Stimulated activated CD8-positive, alpha-beta memory T cell treated with anti-CD3 and anti-CD28 coated beads, Interleukin-2, amount 100 ng/mL, for 48 hours (primary cell): ENCODE data around the gene TRIO.

Experiments used
- DNase-seq, 2 donors: peaks; one replicate each; pipeline ENCODE4 v3.0.0-alpha.2; 2020; ENCODE audit warnings: low read depth in 2 of 2

The TRIO gene

GRCh38 chr5:14147210-14147609 lies 4.1 kb downstream of the TRIO start:
- no peak for DNase-seq

GRCh38 chr5:14148483-14148882 lies 5.3 kb downstream of the TRIO start:
- no peak for DNase-seq

DNA sequence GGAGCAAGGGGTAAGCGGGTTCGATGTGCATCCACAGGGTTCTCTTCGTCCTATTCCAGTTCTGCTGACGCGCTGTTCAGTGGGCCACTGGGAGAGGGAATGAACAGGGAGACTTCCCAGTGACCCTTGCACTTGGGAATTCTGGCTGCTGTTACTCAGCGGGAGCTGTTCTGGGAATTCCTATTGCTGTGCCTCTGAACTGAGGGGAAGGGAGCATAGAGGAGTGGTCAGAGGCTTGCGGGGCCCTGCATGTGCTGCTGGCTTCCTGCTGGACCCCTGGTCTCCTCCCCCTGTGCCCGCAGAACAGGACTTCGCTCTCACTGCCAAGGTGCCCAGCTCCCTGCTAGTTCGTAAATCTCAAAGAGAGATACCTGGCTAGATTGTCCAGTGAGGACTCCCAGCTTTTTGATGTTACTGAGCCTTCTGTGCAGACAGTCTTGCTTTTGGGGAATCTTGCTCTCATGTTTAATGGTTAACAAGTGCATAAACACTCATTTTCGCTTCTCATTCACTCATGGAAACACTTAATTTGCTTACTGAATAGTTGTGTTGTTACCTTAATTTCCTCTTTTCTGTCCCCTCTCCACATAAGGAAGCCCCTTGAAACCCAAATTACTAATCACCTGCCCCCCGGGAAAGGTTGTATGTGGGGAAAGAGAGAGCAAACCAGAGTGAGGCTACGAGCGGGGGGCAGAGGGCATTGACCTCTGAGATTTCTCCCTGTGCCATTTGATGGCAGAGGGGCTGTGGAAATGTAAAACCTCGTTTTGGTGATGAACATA lies 5.9 kb downstream of the TRIO start:
- DNase-seq: no peak

DNA sequence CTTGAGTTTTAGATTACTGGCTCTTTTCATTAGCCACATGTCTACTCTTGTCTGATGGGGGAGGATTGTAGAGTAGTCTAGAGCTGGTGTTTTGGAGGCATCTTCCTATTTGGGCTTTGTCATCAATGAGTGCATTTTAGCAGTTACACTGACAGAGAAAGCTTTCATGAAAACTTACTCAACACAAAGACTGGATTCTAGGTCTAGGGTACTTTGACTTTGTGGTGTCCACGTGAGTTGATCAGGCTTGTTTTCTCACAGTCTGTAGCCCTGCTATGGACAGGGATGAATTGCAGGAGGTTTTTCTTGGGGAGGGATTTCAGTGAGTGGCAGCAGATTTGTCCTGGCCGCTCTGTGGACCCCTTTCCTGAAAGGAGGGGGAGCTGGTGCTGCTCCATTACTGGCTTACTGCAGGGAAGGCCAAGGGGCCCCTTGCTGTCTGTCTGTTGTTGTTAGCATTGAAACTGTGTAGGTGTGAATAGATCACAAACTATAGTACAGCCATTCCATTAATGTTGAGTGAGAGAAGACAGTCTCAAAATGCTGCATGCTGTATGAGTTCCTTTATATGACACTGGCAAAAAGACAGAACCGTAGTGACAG lies 6.6 kb downstream of the TRIO start:
- no peak for DNase-seq

- no peak for DNase-seq
These were observed 8.3 kb downstream of the TRIO start for GRCh38 chr5:14151416-14151815.

- DNase-seq: no peak
These were observed 10.1 kb downstream of the TRIO start for GRCh38 chr5:14153071-14153864.

GRCh38 chr5:14153932-14154731 lies 11.0 kb downstream of the TRIO start:
- no peak for DNase-seq

DNA sequence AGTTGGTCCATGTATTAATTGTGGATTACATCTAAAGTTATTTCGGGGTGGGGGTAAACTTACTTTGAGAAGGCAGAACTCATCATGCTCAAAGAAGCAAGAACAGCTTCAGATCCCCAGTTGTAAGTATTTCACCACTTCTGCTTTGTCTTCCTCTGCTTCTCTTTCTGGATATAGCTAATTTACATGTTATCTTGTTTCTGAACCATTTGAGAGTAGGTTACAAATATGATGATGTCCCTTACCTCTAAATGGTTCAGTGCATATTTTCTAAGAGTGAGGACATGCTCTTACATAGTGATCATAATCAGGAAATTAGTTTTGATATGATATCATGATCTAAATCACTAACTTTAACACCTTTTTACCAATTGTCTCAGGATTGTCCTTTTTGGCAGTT lies 11.9 kb downstream of the TRIO start:
- no peak for DNase-seq

GRCh38 chr5:14155739-14156138 lies 12.6 kb downstream of the TRIO start:
- no peak for DNase-seq

DNA sequence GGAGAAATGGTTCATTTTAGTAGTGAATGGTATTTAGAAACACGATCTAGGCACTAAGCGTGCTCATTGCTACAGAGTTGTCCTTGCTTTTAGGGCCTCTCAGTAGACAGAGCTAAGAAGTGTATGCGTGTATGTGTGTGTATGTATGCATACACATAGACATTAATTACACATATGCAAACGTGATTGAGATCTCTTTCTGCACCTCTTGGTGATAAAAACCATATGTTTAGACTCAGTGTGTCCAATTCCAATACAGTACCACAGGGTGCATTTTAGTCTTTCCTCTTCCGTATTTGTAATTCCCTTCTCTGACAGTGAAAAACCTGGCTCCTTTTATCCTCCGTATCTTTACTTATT lies 13.1 kb downstream of the TRIO start:
- no peak for DNase-seq

- no peak for DNase-seq
These were observed 13.7 kb downstream of the TRIO start for GRCh38 chr5:14156650-14157492.

GRCh38 chr5:14157493-14157782 lies 14.3 kb downstream of the TRIO start:
- no peak for DNase-seq

DNA sequence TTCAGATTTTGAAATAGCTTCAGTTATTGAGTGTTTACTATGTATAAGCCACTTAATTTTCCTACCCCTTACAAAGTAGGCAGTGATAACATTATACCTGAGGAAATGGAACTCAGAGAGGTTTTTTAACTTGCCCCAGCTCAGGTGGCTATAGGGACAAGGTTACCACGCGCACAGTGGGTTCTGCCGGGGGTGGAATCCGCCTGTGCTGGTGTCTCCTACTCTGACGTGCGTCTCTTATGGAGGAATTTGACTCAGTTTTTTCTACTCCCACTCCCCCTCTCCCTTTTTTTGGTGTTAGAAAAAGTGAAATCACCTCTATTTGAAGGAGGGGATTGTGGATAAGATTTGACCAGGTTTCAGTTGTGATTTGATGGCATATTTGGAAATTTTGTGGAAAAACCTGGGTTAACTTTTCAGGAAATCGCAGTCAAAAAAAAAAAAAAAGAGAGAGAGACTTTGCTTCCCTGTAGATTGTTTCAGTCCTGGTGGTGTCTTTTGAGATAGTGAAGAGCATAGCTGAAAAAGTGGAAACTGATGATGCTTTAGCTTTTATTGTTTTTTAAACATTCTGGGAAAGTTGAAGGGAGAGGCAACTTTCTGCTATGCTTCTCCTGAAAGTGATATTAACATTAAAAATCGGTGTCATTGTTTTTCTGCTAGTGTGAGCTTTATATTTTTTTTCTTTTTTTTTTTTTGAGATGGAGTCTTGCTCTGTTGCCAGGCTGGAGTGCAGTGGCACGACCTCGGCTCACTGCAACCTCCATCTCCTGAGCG lies 15.9 kb downstream of the TRIO start:
- DNase-seq: no peak

- no peak for DNase-seq
These were observed 18.8 kb downstream of the TRIO start for GRCh38 chr5:14161825-14162556.

DNA sequence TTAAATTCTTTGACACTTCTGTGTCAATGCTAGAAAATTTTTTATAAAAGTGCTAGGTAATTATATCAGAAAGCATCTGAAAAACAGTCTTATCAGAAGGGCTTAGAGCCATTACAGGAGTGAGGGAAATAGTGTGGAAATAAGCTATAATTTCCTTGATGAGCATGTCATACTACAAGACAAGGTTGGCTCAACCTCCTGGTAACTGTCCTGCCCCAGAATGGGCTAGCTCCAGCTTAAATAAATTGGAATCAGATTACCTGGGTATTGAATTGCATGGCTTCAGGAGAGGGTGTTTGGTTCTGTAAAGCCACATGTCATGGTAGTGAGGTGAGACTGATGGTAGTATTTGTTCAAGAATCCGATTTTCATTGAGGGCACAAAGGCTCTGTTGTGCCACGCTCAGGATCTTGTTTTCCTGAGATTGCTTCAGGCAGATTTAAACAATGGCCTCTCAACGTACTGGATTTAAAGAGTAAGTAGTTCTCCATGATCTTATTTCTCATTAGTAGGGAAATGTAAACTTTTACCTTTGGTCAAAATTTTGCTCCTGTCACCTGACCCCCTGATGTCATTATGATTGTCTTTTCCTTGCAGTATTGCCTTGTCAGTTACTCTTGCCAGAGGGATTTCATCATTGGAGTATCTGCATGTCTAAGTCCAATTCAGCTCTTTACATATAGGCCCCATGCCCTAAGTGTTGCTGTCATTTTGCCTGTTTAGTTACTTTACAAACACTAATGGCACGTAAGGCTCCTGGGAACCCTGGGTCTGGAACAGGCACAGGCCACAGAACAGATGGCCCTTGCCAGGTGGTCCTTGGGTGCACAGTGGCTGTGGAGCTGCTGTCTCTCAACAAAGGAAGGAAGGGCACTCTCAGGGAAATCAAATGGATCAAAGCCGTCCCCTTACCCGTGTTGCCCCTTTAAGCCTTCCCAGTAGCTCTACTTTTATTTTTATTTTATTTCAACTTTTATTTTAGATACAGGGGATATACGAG lies 21.3 kb downstream of the TRIO start:
- no peak for DNase-seq

- DNase-seq: no peak
These were observed 22.4 kb downstream of the TRIO start for GRCh38 chr5:14165375-14166106.

DNA sequence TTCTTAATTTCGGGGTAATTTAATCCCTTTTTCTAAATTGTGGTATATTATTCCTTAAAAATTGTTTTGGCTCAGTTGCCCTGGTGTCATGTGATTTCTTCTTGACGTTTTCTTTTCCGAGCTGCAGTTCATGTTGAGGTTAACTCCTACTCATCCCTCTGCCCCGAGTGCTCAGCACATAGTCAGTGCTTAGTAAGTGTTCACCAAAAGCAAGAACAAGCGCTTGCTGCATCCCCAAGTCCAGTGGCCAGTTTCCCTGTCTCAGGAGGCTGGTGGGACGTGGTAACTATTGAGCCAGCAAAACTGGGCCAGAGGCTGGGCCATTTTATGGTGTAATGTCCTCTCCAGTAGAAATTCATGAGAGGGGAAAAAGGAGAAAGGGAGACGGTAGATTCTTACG lies 23.3 kb downstream of the TRIO start:
- no peak for DNase-seq
